Lung (tissue), 12 donors: ENCODE measurements around the gene UCN3. TPM values are rescaled to one million over a fixed set of nuclear protein-coding genes. Genes with fewer than 3 reads are reported as not detected.

Source experiments
- ATAC-seq: fragments of 200-7000 bp; cut with Tn5 transposase; one replicate; pipeline ENCODE4 v1.9.1; 2020; ENCODE audit warnings: moderate number of reproducible peaks; ENCODE audit not compliant: insufficient read depth, low FRiP score
- DNase-seq, 3 donors: peaks; one replicate each; pipeline ENCODE4 v3.0.0-alpha.2; 2013 to 2017
- H3K27ac ChIP-seq, 2 donors: one replicate each; pipeline ENCODE4 v1.5.1; 2013; ENCODE audit warnings: mild to moderate bottlenecking in 2 of 2, moderate library complexity in 2 of 2, control low read depth in 1 of 2, inconsistent platforms in 1 of 2, low read depth in 1 of 2, low read length in 1 of 2
- H3K27me3 ChIP-seq, 3 donors: one replicate each; pipeline ENCODE4 v1.5.1; 2013; ENCODE audit warnings: low read length in 2 of 3; ENCODE audit not compliant: control insufficient read depth in 3 of 3, insufficient read depth in 3 of 3
- H3K36me3 ChIP-seq, 4 donors: one replicate each; pipeline ENCODE4 v1.5.1; 2013; ENCODE audit warnings: low read length in 4 of 4, mild to moderate bottlenecking in 1 of 4, moderate library complexity in 1 of 4; ENCODE audit not compliant: control insufficient read depth in 4 of 4, insufficient read depth in 4 of 4
- H3K4me1 ChIP-seq, 5 donors: one replicate each; pipeline ENCODE4 v1.5.1; 2013; ENCODE audit warnings: low read length in 5 of 5, mild to moderate bottlenecking in 2 of 5, moderate library complexity in 1 of 5; ENCODE audit not compliant: control insufficient read depth in 5 of 5, insufficient read depth in 5 of 5
- H3K4me3 ChIP-seq: one replicate; pipeline ENCODE4 v1.5.1; 2013; ENCODE audit warnings: mild to moderate bottlenecking, control low read depth, moderate library complexity
- H3K9ac ChIP-seq, 2 donors: one replicate each; pipeline ENCODE4 v1.5.1; 2013; ENCODE audit warnings: low read length in 2 of 2, control low read depth in 1 of 2; ENCODE audit not compliant: insufficient read depth in 1 of 2
- H3K9me3 ChIP-seq, 4 donors: one replicate each; pipeline ENCODE4 v1.5.1; 2013; ENCODE audit warnings: low read length in 3 of 4, mild to moderate bottlenecking in 1 of 4, moderate library complexity in 1 of 4; ENCODE audit not compliant: control insufficient read depth in 4 of 4, insufficient read depth in 3 of 4
- WGBS, 2 donors: extraction: QIAGEN DNeasy Blood & Tissue Kit; methylation state at CpG; one replicate each; pipeline ENCODE4 v1.1.7; 2013; 5-methylcytosine and 5-hydroxymethylcytosine counted together
- polyA plus RNA-seq, 2 donors: library from polyadenylated mRNA; stranded (reverse); fragments of 200-250 nt; gene quantifications; one replicate each; pipeline ENCODE4 v1.2.1, GENCODE V29; 2013
- total RNA-seq, 2 donors: library from RNA; depleted of rRNA in 1 of 2; stranded (reverse); fragments of >200 nt in 1 of 2; gene quantifications; one replicate each; pipeline ENCODE4 v1.2.1, GENCODE V29; 2014 to 2021
- TF ChIP-seq, protein P1 (sequence below): IDR thresholded peaks from 2 replicates; pipeline ENCODE4 v1.5.1; 2012; ENCODE audit warnings: mild to moderate bottlenecking; ENCODE audit errors: control extremely low read depth, extremely low read depth
- donor health status: control.
- donor health status: control.
- donor health status: Bipolar disorder and iron deficiency.
- donor health status: healthy.
- donor health status: DM: yes; HTN: yes; CAD: no.

UCN3 gene
- total and polyA plus RNA-seq, 4 donors, result 0.17 to 0.77 (median 0.53) TPM

DNA sequence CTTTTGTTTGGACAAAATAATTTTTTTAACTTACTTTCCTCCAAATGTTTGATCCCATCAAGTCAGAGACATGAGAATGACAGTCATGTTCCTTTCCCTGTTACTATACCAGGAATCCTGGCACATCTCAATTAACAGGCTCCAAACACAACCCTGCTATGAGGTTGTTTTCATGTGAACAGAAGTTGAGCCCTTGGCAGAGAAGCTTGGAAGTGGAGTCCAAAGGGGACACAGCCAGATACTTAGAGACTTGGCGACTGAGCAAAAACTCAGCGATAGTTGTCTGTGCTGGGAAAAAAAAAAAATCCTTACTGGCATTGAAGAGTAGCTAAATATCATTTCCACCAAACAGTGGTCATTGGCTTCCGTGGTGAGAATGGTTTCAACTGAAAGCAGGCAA, 27.0 kb downstream of the UCN3 start:
- WGBS, 2 donors, result 93 to 95% methylated on average over 3 of the region's 3 CpGs
- Histone ChIP-seq H3K27me3 (no peaks in the 10 kb centered on the region), H3K9me3 (peaks cover 0 to 15% (median 6%) of the 10 kb centered on the region in 4 donors), H3K4me3 (no peak overlapping the region), H3K27ac (no peak overlapping the region), H3K36me3 (no peaks in the 10 kb centered on the region), H3K4me1 (no peaks in the 10 kb centered on the region), H3K9ac (no peak overlapping the region)
- TF ChIP-seq, protein P1, sequence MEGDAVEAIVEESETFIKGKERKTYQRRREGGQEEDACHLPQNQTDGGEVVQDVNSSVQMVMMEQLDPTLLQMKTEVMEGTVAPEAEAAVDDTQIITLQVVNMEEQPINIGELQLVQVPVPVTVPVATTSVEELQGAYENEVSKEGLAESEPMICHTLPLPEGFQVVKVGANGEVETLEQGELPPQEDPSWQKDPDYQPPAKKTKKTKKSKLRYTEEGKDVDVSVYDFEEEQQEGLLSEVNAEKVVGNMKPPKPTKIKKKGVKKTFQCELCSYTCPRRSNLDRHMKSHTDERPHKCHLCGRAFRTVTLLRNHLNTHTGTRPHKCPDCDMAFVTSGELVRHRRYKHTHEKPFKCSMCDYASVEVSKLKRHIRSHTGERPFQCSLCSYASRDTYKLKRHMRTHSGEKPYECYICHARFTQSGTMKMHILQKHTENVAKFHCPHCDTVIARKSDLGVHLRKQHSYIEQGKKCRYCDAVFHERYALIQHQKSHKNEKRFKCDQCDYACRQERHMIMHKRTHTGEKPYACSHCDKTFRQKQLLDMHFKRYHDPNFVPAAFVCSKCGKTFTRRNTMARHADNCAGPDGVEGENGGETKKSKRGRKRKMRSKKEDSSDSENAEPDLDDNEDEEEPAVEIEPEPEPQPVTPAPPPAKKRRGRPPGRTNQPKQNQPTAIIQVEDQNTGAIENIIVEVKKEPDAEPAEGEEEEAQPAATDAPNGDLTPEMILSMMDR, result no peak
- ATAC-seq (no peak), DNase-seq (no peak)

DNA sequence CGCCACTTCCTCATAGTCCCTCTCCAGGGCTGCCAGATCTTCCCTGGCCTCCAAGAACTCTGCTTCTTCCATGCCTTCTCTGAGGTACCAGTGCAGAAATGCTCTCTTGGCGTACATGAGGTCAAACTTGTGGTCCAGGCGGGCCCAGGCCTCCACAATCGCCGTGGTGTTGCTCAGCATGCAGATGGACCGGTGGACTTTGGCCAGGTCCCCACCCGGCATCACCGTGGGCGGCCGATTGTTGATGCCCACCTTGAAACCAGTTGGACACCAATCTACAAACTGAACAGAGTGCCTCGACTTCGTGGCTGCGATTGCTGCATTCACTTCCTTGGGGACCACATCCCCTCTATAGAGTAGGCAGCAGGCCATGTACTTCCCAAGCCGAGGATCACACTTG, 28.8 kb downstream of the UCN3 start:
- no peak overlapping the region for H3K4me3 ChIP-seq
- no peaks in the 10 kb centered on the region for H3K4me1 ChIP-seq
- H3K27ac ChIP-seq, result no peak overlapping the region
- H3K9ac ChIP-seq, result no peak overlapping the region
- 93 to 96% methylated on average over 14 of the region's 14 CpGs for WGBS, 2 donors
- H3K9me3 ChIP-seq, result peaks cover 0 to 15% (median 6%) of the 10 kb centered on the region in 4 donors
- TF ChIP-seq, protein P1, result no peak
- DNase-seq (no peak), ATAC-seq (no peak)
- no peaks in the 10 kb centered on the region for H3K36me3 ChIP-seq
- no peaks in the 10 kb centered on the region for H3K27me3 ChIP-seq

DNA sequence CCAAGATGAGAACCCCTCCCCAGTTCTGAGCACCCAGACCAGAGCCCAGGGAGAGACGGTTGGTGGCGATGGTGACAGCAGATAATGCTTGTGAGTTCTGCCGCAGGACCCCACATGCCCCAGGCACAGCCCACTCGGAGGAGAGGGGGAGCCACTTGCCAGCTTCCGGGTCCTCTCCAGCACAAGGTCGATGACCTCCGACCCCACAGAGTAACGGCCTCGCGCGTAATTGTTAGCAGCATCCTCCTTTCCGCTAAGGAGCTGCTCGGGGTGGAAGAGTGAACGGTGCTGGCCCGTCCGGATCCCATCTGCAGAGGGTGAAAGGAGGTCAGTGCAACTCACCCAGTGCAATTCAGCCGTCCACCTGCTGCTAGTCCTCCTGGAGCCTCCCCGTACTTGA, 30.4 kb downstream of the UCN3 start:
- Histone ChIP-seq H3K27me3 (no peaks in the 10 kb centered on the region), H3K36me3 (no peaks in the 10 kb centered on the region), H3K9ac (no peak overlapping the region), H3K9me3 (peaks cover 0 to 15% (median 6%) of the 10 kb centered on the region in 4 donors), H3K4me1 (no peaks in the 10 kb centered on the region), H3K4me3 (no peak overlapping the region), H3K27ac (no peak overlapping the region)
- no peak for DNase-seq
- ATAC-seq, result no peak
- TF ChIP-seq, protein P1, result no peak
- 91 to 93% methylated on average over 18 of the region's 18 CpGs for WGBS, 2 donors
